GM12878 (cell line): ENCODE data around the gene LTV1. TPM values are rescaled to one million over a fixed set of nuclear protein-coding genes. Genes with fewer than 3 reads are reported as not detected.

Source experiments
- ATAC-seq: fragments of 200-7000 bp; cut with Tn5 transposase; 3 replicates; pipeline ENCODE4 v1.9.1; 2020; ENCODE audit warnings: mild to moderate bottlenecking, moderate library complexity
- BruUV-seq: library from RNA; stranded (reverse); fragments of 400-500 nt; replicated peaks from 2 replicates; lab custom pipeline; 2021; lab: Mats Ljungman, UMichigan
- CTCF ChIA-PET: fragments of 300-600 bp; sonication (Branson Sonifier 250); formaldehyde crosslinking; extraction: SDS; loops from one replicate; lab custom pipeline; 2021; ENCODE audit warnings: inconsistent platforms; lab: Yijun Ruan, JAX
- POLR2A ChIA-PET: fragments of 350-600 bp; formaldehyde crosslinking; extraction: SDS; loops from one replicate; lab custom pipeline; 2021; ENCODE audit warnings: inconsistent platforms; lab: Charles Lee
- RAD21 ChIA-PET: fragments of 300-600 bp; sonication (Branson Sonifier 250); formaldehyde crosslinking; loops from one replicate; lab custom pipeline; 2023; ENCODE audit warnings: antibody characterized with exemption; ENCODE audit not compliant: unreplicated experiment; lab: Charles Lee
- SMC1A ChIA-PET: fragments of 300-600 bp; sonication (Branson Sonifier 250); formaldehyde crosslinking; loops from one replicate; lab custom pipeline; 2023; ENCODE audit not compliant: unreplicated experiment, uncharacterized antibody; lab: Charles Lee
- DNase-seq: peaks from one replicate; pipeline ENCODE4 v3.0.0-alpha.2; 2011; ENCODE audit warnings: low read depth, low spot score
- FAIRE-seq: peaks from 3 replicates; lab custom pipeline; 2011; peaks lifted over from hg19 to GRCh38; lab: Jason Lieb, UNC
- H2AFZ ChIP-seq: 2 replicates; pipeline ENCODE4 v1.6.0; 2011; ENCODE audit warnings: low read depth, low read length, control low read depth; ENCODE audit not compliant: control insufficient read depth
- H3K27ac ChIP-seq: 2 replicates; pipeline ENCODE4 v1.5.1; 2011; ENCODE audit warnings: control low read depth; ENCODE audit not compliant: control insufficient read depth, insufficient read depth
- H3K27me3 ChIP-seq, 2 experiments: replicated peaks in 1 of 2; 2 replicates each; pipeline versions ENCODE4 v1.6.0 to v1.6.1; 2011; ENCODE audit warnings: low read length in 1 of 2; ENCODE audit not compliant: control insufficient read depth in 2 of 2, insufficient read depth in 2 of 2
- H3K36me3 ChIP-seq, 2 experiments: 2 replicates each; pipeline ENCODE4 v1.5.1; 2011; ENCODE audit warnings: low read length in 1 of 2; ENCODE audit not compliant: control insufficient read depth in 2 of 2, insufficient read depth in 2 of 2
- H3K4me1 ChIP-seq: 2 replicates; pipeline ENCODE4 v1.6.1; 2011; ENCODE audit warnings: mild to moderate bottlenecking, low read length, moderate library complexity, mixed read lengths; ENCODE audit not compliant: control insufficient read depth, insufficient read depth
- H3K4me2 ChIP-seq: 2 replicates; pipeline ENCODE4 v1.6.0; 2011; ENCODE audit warnings: control low read depth; ENCODE audit not compliant: control insufficient read depth, insufficient read depth
- H3K4me3 ChIP-seq: fragments of 200-600 bp; sonication (generic); 2 replicates; pipeline ENCODE4 v1.5.1; 2016
- H3K79me2 ChIP-seq: 2 replicates; pipeline ENCODE4 v1.6.0; 2011; ENCODE audit warnings: low read length; ENCODE audit not compliant: control insufficient read depth, insufficient read depth
- H3K9ac ChIP-seq: 2 replicates; pipeline ENCODE4 v1.8.0; 2011; ENCODE audit warnings: low read length, control low read depth, mixed read lengths; ENCODE audit not compliant: control insufficient read depth, insufficient read depth
- H3K9me3 ChIP-seq: replicated peaks from 3 replicates; pipeline ENCODE4 v1.5.1; 2011; ENCODE audit warnings: mild to moderate bottlenecking, low read length; ENCODE audit not compliant: control insufficient read depth, insufficient read depth
- H4K20me1 ChIP-seq: 2 replicates; pipeline ENCODE4 v1.6.0; 2011; ENCODE audit not compliant: control insufficient read depth, insufficient read depth
- ATF7 ChIP-seq: fragments of 450-650 bp; IDR thresholded peaks from 2 replicates; pipeline ENCODE4 v1.6.1; 2016; ENCODE audit warnings: low read depth, mild to moderate bottlenecking
- CREM ChIP-seq: IDR thresholded peaks from 2 replicates; pipeline ENCODE4 v1.6.1; 2014; ENCODE audit warnings: antibody characterized with exemption, low read depth
- DPF2 ChIP-seq: fragments of 450-650 bp; IDR thresholded peaks from 2 replicates; pipeline ENCODE4 v1.6.1; 2017; ENCODE audit warnings: mild to moderate bottlenecking
- EED ChIP-seq: sonication (generic); IDR thresholded peaks from 2 replicates; pipeline ENCODE4 v1.6.1; 2016; ENCODE audit warnings: antibody characterized with exemption, low read depth
- EP300 ChIP-seq, 2 experiments: fragments of 150-350 bp in 1 of 2; IDR thresholded peaks; 2 replicates each; pipeline ENCODE4 v1.6.1; 2011 to 2012; ENCODE audit warnings: low read depth in 2 of 2, low read length in 2 of 2, borderline replicate concordance in 1 of 2, improper control_type of control experiment in 1 of 2, inconsistent platforms in 1 of 2; ENCODE audit not compliant: control insufficient read depth in 1 of 2
- EZH2 ChIP-seq: IDR thresholded peaks from 2 replicates; pipeline ENCODE4 v1.6.1; 2012; ENCODE audit warnings: low read depth, mild to moderate bottlenecking, control low read depth, inconsistent platforms, low read length, borderline replicate concordance; ENCODE audit not compliant: control insufficient read depth
- MTA2 ChIP-seq: fragments of 450-650 bp; IDR thresholded peaks from 2 replicates; pipeline ENCODE4 v1.6.1; 2016; ENCODE audit warnings: low read depth, mild to moderate bottlenecking, moderate library complexity
- NFIC ChIP-seq: IDR thresholded peaks from 2 replicates; pipeline ENCODE4 v1.6.1; 2012; ENCODE audit warnings: low read depth, mild to moderate bottlenecking, inconsistent platforms, low read length, moderate library complexity
- NR2C2 ChIP-seq: IDR thresholded peaks from 2 replicates; pipeline ENCODE4 v1.6.1; 2011; ENCODE audit warnings: borderline replicate concordance, low read depth; ENCODE audit not compliant: control insufficient read depth, insufficient read length
- RAD51 ChIP-seq: fragments of 450-650 bp; IDR thresholded peaks from 2 replicates; pipeline ENCODE4 v1.6.1; 2016; ENCODE audit warnings: moderate library complexity, mild to moderate bottlenecking, inconsistent platforms
- RB1 ChIP-seq: fragments of 450-650 bp; formaldehyde crosslinking; IDR thresholded peaks from 2 replicates; pipeline ENCODE4 v1.6.1; 2017; ENCODE audit warnings: mild to moderate bottlenecking, borderline replicate concordance
- SMC3 ChIP-seq: IDR thresholded peaks from 2 replicates; pipeline ENCODE4 v1.6.1; 2011; ENCODE audit warnings: low read length, improper control_type of control experiment, borderline replicate concordance
- STAT3 ChIP-seq: IDR thresholded peaks from 2 replicates; pipeline ENCODE4 v1.6.1; 2011; ENCODE audit warnings: low read depth, low read length, improper control_type of control experiment
- in situ Hi-C: fragments of 300-500 bp; cut with MboI; formaldehyde crosslinking; loops from 9 replicates; pipeline ENCODE4 v1.14.3; 2018; ENCODE audit warnings: mixed read lengths
- intact Hi-C: fragments of 100-400 bp; cut with micrococcal nuclease; formaldehyde crosslinking; loops from one replicate; pipeline ENCODE4 v1.14.2; 2022; ENCODE audit not compliant: unreplicated experiment
- polyA plus RNA-seq, 11 experiments: library from polyadenylated mRNA; depleted of rRNA in 4 of 11; unstranded in 6 of 11; stranded (reverse) in 5 of 11; fragments of >200 nt; fragmentation: Nextera tagmentation in 4 of 11; fragmentation: Illumina TruSeq in 1 of 11; extraction: Ambion mirVana in 4 of 11; extraction: Trizol in 1 of 11; gene quantifications; 1 replicate in 1 of 11; 2 replicates in 10 of 11; pipeline versions ENCODE4 v1.2.1 to v1.2.3, GENCODE V29; 2011 to 2016; ENCODE audit warnings: inconsistent platforms in 2 of 11, missing spikeins in 2 of 11, low read depth in 1 of 11
- total RNA-seq, 4 experiments: library from RNA; depleted of rRNA in 3 of 4; stranded (reverse); fragments of >200 nt in 3 of 4; fragmentation: Illumina TruSeq in 1 of 4; extraction: Trizol in 1 of 4; gene quantifications; 2 replicates each; pipeline versions ENCODE4 v1.2.1 to v1.2.3, GENCODE V29; 2013 to 2021
- TF ChIP-seq, protein P1 (sequence below): fragments of 450-650 bp; IDR thresholded peaks from 2 replicates; pipeline ENCODE4 v1.6.1; 2018; ENCODE audit warnings: borderline replicate concordance, mild to moderate bottlenecking; ENCODE audit not compliant: partially characterized antibody
- TF ChIP-seq, protein P2 (sequence below): IDR thresholded peaks from 2 replicates; pipeline ENCODE4 v1.6.1; 2011; ENCODE audit warnings: borderline replicate concordance, low read depth, mild to moderate bottlenecking, moderate library complexity, low read length; ENCODE audit not compliant: insufficient read depth, poor library complexity, severe bottlenecking
- TF ChIP-seq, protein P3 (sequence below): IDR thresholded peaks from 2 replicates; pipeline ENCODE4 v1.6.1; 2011; ENCODE audit warnings: low read depth, low read length, improper control_type of control experiment, borderline replicate concordance

LTV1 gene
- total and polyA plus RNA-seq, 10 of the 15 experiments (the other 5 are each of a cell fraction or from before 2014, with no cell fraction given) = 22.3 to 66.4 (median 52.0) TPM

DNA sequence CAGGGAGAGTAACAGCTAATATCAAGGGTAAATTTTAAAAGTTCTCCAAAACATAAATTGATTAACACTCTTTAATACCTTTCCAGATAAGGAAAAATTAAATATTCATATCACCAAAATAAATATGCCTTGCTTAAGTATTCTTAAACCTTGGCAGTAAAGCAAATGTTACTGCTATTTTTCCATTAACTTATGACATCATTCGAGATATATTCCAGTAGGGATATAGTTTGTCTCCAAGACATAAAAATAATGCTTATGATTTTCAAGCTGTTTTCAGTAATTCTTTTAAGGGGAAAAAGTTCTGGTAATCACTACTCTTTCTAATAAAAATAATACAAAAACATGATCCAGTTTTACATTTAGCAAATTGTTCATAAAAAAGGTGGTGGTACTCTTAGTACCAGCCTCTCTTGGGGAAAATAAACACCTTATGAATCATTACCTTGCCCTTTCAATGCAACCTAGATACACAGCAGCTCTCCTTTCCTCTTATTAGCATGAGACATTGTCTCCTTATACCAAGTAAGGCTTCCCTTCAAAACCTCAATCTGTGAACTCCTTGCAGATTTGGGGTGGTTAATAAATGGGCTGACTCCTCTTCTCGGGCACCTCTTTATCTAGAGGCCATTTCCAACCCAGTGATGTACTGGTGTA, 31.5 kb upstream of the LTV1 start (continued):
- TF ChIP-seq RB1 = no peak
- TF ChIP-seq, protein P1, sequence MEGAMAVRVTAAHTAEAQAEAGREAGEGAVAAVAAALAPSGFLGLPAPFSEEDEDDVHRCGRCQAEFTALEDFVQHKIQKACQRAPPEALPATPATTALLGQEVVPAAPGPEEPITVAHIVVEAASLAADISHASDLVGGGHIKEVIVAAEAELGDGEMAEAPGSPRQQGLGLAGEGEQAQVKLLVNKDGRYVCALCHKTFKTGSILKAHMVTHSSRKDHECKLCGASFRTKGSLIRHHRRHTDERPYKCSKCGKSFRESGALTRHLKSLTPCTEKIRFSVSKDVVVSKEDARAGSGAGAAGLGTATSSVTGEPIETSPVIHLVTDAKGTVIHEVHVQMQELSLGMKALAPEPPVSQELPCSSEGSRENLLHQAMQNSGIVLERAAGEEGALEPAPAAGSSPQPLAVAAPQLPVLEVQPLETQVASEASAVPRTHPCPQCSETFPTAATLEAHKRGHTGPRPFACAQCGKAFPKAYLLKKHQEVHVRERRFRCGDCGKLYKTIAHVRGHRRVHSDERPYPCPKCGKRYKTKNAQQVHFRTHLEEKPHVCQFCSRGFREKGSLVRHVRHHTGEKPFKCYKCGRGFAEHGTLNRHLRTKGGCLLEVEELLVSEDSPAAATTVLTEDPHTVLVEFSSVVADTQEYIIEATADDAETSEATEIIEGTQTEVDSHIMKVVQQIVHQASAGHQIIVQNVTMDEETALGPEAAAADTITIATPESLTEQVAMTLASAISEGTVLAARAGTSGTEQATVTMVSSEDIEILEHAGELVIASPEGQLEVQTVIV = no peak

DNA sequence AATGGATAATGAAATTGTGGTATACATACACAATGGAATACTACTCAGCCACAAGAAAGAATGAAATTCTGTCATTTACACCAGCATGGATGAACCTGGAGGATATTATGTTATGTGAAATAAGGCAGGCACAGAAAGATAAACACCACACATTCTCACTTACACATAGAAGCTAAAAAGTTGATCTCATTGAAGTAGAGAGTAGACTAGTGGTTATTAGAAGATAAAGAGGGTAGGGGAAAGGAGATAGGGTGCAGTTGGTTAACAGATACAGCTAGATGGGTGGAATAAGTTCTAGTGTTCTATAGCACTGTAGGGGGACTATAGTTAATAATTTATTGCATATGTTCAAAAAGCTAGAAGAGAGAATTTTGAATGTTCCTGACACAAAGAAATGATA, 25.5 kb upstream of the LTV1 start:
- Histone ChIP-seq H3K4me3 (no peak overlapping the region), H2AFZ (no peak overlapping the region), H3K36me3 (no peaks in the 10 kb centered on the region), H4K20me1 (no peaks in the 10 kb centered on the region), H3K4me1 (no peaks in the 10 kb centered on the region), H3K79me2 (no peaks in the 10 kb centered on the region), H3K4me2 (no peak overlapping the region), H3K9me3 (no peaks in the 10 kb centered on the region), H3K27me3 (no peaks in the 10 kb centered on the region), H3K9ac (no peak overlapping the region), H3K27ac (no peak overlapping the region)
- no TSS peak for BruUV-seq
- ATAC-seq (no peak), DNase-seq (no peak), FAIRE-seq (no peak)
- POLR2A ChIA-PET = no interaction called here
- CTCF ChIA-PET = interaction anchor here (0.5 kb wide), 1 partner anchor 27 kb away, joined by 3 read pairs; no protein-coding TSS in a partner anchor
- SMC1A ChIA-PET = no interaction called here
- in situ Hi-C loops (no loop called here), intact Hi-C loops (no loop called here)
- RAD21 ChIA-PET = no interaction called here
- no peak for TF ChIP-seq RB1
- TF ChIP-seq NR2C2 = no peak
- TF ChIP-seq EZH2 = no peak
- TF ChIP-seq EP300 (IDR thresholded peaks at IDR 0.05; ENCODE audit: borderline replicate concordance in 1 of 2, control insufficient read depth in 1 of 2, low read depth in 2 of 2, low read length in 2 of 2) = no peak
- TF ChIP-seq RAD51 = no peak
- TF ChIP-seq, protein P2, sequence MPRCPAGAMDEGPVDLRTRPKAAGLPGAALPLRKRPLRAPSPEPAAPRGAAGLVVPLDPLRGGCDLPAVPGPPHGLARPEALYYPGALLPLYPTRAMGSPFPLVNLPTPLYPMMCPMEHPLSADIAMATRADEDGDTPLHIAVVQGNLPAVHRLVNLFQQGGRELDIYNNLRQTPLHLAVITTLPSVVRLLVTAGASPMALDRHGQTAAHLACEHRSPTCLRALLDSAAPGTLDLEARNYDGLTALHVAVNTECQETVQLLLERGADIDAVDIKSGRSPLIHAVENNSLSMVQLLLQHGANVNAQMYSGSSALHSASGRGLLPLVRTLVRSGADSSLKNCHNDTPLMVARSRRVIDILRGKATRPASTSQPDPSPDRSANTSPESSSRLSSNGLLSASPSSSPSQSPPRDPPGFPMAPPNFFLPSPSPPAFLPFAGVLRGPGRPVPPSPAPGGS = no peak
- TF ChIP-seq DPF2 = no peak
- TF ChIP-seq CREM = no peak
- TF ChIP-seq STAT3 = no peak
- no peak for TF ChIP-seq NFIC
- no peak for TF ChIP-seq EED
- no peak for TF ChIP-seq MTA2
- TF ChIP-seq, protein P3, sequence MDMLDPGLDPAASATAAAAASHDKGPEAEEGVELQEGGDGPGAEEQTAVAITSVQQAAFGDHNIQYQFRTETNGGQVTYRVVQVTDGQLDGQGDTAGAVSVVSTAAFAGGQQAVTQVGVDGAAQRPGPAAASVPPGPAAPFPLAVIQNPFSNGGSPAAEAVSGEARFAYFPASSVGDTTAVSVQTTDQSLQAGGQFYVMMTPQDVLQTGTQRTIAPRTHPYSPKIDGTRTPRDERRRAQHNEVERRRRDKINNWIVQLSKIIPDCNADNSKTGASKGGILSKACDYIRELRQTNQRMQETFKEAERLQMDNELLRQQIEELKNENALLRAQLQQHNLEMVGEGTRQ = no peak
- TF ChIP-seq SMC3 = no peak
- TF ChIP-seq ATF7 = no peak
